ENCODE results near the gene SLC30A1. TPM values are rescaled to one million over a fixed set of nuclear protein-coding genes. Genes with fewer than 3 reads are reported as not detected.

SLC30A1 gene
- total and polyA plus RNA-seq, 2 of the 8 experiments (the other 6 are each of a cell fraction or from before 2014, with no cell fraction given), result 4.5 to 14.0 TPM

GRCh38 chr1:211534545-211535291, 44.2 kb downstream of the SLC30A1 start:
- Histone ChIP-seq H3K4me3 (ENCODE audit: extremely low read depth in 1 of 4, insufficient read depth in 2 of 4, low read depth in 3 of 4, low read length in 4 of 4) (no peak overlapping the region), H3K9ac (replicated peaks in 1 of 4; ENCODE audit: extremely low read depth in 1 of 4, low read depth in 3 of 4, low read length in 3 of 4) (no peak overlapping the region), H3K79me1 (ENCODE audit: low read depth, low read length) (no peaks in the 10 kb centered on the region), H4K91ac (replicated peaks; ENCODE audit: insufficient read length, low read length) (no peak overlapping the region), H3K14ac (ENCODE audit: insufficient read length) (no peak overlapping the region), H4K5ac (ENCODE audit: insufficient read length, low read depth, low read length) (no peak overlapping the region), H3K79me2 (ENCODE audit: control insufficient read depth in 1 of 2, insufficient read depth in 2 of 2, low read length in 2 of 2) (no peaks in the 10 kb centered on the region), H3K9me3 (ENCODE audit: insufficient read depth in 2 of 2, low read depth in 1 of 2, low read length in 1 of 2) (no peaks in the 10 kb centered on the region), H3K36me3 (ENCODE audit: control insufficient read depth in 2 of 4, insufficient read depth in 4 of 4, low read length in 3 of 4) (no peaks in the 10 kb centered on the region), H3K4ac (replicated peaks; ENCODE audit: insufficient read length, low read depth, low read length) (no peak overlapping the region), H2BK5ac (ENCODE audit: low read depth, low read length) (no peak overlapping the region), H3K56ac (replicated peaks; ENCODE audit: insufficient read length, low read depth, low read length) (no peak overlapping the region), H3K4me1 (replicated peaks in 1 of 4; ENCODE audit: control insufficient read depth in 3 of 4, insufficient read depth in 4 of 4, low read length in 3 of 4) (peaks cover 0 to 9% (median 4%) of the 10 kb centered on the region in 4 experiments; a peak in 5 of 7 replicates), H4K20me1 (replicated peaks in 1 of 2; ENCODE audit: control insufficient read depth in 1 of 2, insufficient read depth in 2 of 2, low read length in 2 of 2) (no peaks in the 10 kb centered on the region), H4K8ac (ENCODE audit: extremely low read depth, insufficient read depth, low read length) (no peak overlapping the region), H3K23me2 (ENCODE audit: low read depth, low read length) (peaks cover 2% of the 10 kb centered on the region; the same call in 1 of the 2 replicates), H2AFZ (ENCODE audit: low read length) (0 out of 2 replicates have a peak overlapping the region, but pooled peaks have one; percentile 22), H3K18ac (ENCODE audit: extremely low read depth, low read length) (no peak overlapping the region), H3K4me2 (ENCODE audit: insufficient read depth in 1 of 2, low read depth in 2 of 2, low read length in 2 of 2) (no peak overlapping the region), H2BK15ac (ENCODE audit: low read length) (no peak overlapping the region), H2BK120ac (replicated peaks; ENCODE audit: low read depth, low read length) (no peak overlapping the region), H2BK12ac (ENCODE audit: low read depth, low read length) (no peak overlapping the region), H3K23ac (ENCODE audit: insufficient read length) (no peak overlapping the region), H3K27me3 (replicated peaks in 1 of 4; ENCODE audit: control insufficient read depth in 3 of 4, extremely low read depth in 1 of 4, insufficient read depth in 3 of 4, low read length in 3 of 4) (no peaks in the 10 kb centered on the region), H2BK20ac (ENCODE audit: low read length) (no peak overlapping the region), H2AK5ac (ENCODE audit: low read depth, low read length) (no peak overlapping the region), H3K27ac (ENCODE audit: low read depth, low read length) (no peak overlapping the region)
- WGBS, 2 experiments (ENCODE audit: extremely low coverage in 1 of 2, insufficient coverage in 1 of 2, insufficient read length in 1 of 2, insufficient replicate concordance in 2 of 2, low coverage in 1 of 2, low lambda C conversion rate in 2 of 2, missing lambda C conversion rate in 1 of 2), result 92% methylated on average over 5 of the region's 5 CpGs; no CpG with 5 or more reads in 1 of the 2 experiments
- TF ChIP-seq RXRA (IDR thresholded peaks at IDR 0.05; ENCODE audit: insufficient read depth, low read depth, low read length), result no peak
- TF ChIP-seq PHF8 (conservative IDR thresholded peaks at IDR 0.05; ENCODE audit: low read depth, low read length), result no peak
- no peak for TF ChIP-seq HDAC6 (IDR thresholded peaks at IDR 0.05; ENCODE audit: low read depth, low read length)
- no peak for TF ChIP-seq CBX5 (IDR thresholded peaks at IDR 0.05; ENCODE audit: low read depth, low read length)
- TF ChIP-seq KDM1A (IDR thresholded peaks at IDR 0.05; ENCODE audit: borderline replicate concordance, low read length), result no peak
- TF ChIP-seq KDM5A (IDR thresholded peaks at IDR 0.05; ENCODE audit: low read length), result no peak
- no peak for TF ChIP-seq SP2 (IDR thresholded peaks at IDR 0.05; ENCODE audit: low read length)
- no peak for FAIRE-seq
- no peak for DNase-seq (ENCODE audit: low read depth in 1 of 2, low spot score in 2 of 2)
- CTCF ChIA-PET (ENCODE audit: partially characterized antibody), result interaction anchor here (0.7 to 1.3 kb wide), 4 partner anchors 13 to 68 kb away, joined by 3 to 5 read pairs (median 4); no protein-coding TSS in a partner anchor
- POLR2A ChIA-PET (ENCODE audit: partially characterized antibody), result no interaction called here
